Ovary (tissue), 9 donors: ENCODE measurements around the gene SH2D7. TPM values are rescaled to one million over a fixed set of nuclear protein-coding genes. Genes with fewer than 3 reads are reported as not detected.

Source experiments
- DNase-seq, 5 donors: peaks; one replicate each; pipeline ENCODE4 v3.0.0-alpha.2; 2019 to 2020
- H3K27ac ChIP-seq, 2 donors: fragments of 200-600 bp; one replicate each; pipeline versions ENCODE4 v1.5.1 to v1.8.0; 2019 to 2022
- H3K27me3 ChIP-seq: fragments of 200-600 bp; one replicate; pipeline ENCODE4 v1.8.0; 2022
- H3K36me3 ChIP-seq: fragments of 200-600 bp; sonication (generic); one replicate; pipeline ENCODE4 v1.5.1; 2019
- H3K4me1 ChIP-seq: one replicate; pipeline ENCODE4 v1.8.1; 2013; ENCODE audit warnings: mild to moderate bottlenecking, moderate library complexity; ENCODE audit not compliant: insufficient read depth
- H3K4me3 ChIP-seq: fragments of 200-600 bp; sonication (generic); one replicate; pipeline ENCODE4 v1.5.1; 2017
- H3K9me3 ChIP-seq, 2 donors: fragments of 200-600 bp in 1 of 2; sonication (generic) in 1 of 2; one replicate each; pipeline versions ENCODE4 v1.5.1 to v1.8.1; 2013 to 2019; ENCODE audit warnings: mild to moderate bottlenecking in 1 of 2, moderate library complexity in 1 of 2
- EP300 ChIP-seq: sonication (generic); formaldehyde crosslinking; IDR thresholded peaks from one replicate; pipeline ENCODE4 v1.6.1; 2017; ENCODE audit warnings: antibody characterized with exemption
- POLR2A ChIP-seq: fragments of 450-650 bp; IDR thresholded peaks from one replicate; pipeline ENCODE4 v1.6.1; 2017; ENCODE audit warnings: antibody characterized with exemption, mild to moderate bottlenecking, moderate library complexity
- WGBS, 3 donors: extraction: QIAGEN DNeasy Blood & Tissue Kit in 1 of 3; methylation state at CpG; one replicate each; pipeline versions ENCODE4 v1.1.5 to v1.1.7; 2013 to 2017; 5-methylcytosine and 5-hydroxymethylcytosine counted together
- intact Hi-C, 4 donors: fragments of 100-400 bp; cut with DNase I; formaldehyde crosslinking; loops; one replicate each; pipeline versions ENCODE4 v1.11.0 to v1.15.1; 2022 to 2023
- polyA plus RNA-seq, 2 donors: library from polyadenylated mRNA; stranded (reverse); fragments of 200-250 nt in 1 of 2; fragments of 350-450 nt in 1 of 2; fragmentation: Illumina TruSeq in 1 of 2; extraction: RNeasy Lipid Tissue Mini Kit (QIAGEN cat#74804) in 1 of 2; gene quantifications; one replicate each; pipeline ENCODE4 v1.2.3, GENCODE V29; 2013 to 2014
- total RNA-seq, 7 donors: library from RNA; depleted of rRNA in 2 of 7; stranded (reverse); fragments of >200 nt in 2 of 7; fragmentation: NEBNext Ultra II Directional in 3 of 7; extraction: Animal tissue kit (Norgen Biotek cat#: 25700) in 3 of 7; gene quantifications; one replicate each; pipeline versions ENCODE4 v1.1.0 to v1.2.4, GENCODE V29; 2016 to 2023
- TF ChIP-seq, protein P1 (sequence below), 3 donors: fragments of 450-650 bp in 2 of 3; fragments of 200-600 bp in 1 of 3; IDR thresholded peaks; one replicate each; pipeline versions ENCODE4 v1.5.1 to v1.8.0; 2016 to 2022; ENCODE audit warnings: antibody characterized with exemption in 3 of 3, mild to moderate bottlenecking in 1 of 3
- donor health status: DM: no; HTN: no; CAD: no; lungs with moderate emphysema.
- donor health status: DM: no; HTN: no; CAD: no.
- donor health status: Bipolar disorder and iron deficiency.
- donor health status: DM: yes; HTN: yes; CAD: no.
- donor health status: DM: no; HTN: no; CAD: no.
- donor health status: DM: yes; HTN: yes; CAD: no.

The SH2D7 gene
- total and polyA plus RNA-seq, 9 donors = not detected

DNA sequence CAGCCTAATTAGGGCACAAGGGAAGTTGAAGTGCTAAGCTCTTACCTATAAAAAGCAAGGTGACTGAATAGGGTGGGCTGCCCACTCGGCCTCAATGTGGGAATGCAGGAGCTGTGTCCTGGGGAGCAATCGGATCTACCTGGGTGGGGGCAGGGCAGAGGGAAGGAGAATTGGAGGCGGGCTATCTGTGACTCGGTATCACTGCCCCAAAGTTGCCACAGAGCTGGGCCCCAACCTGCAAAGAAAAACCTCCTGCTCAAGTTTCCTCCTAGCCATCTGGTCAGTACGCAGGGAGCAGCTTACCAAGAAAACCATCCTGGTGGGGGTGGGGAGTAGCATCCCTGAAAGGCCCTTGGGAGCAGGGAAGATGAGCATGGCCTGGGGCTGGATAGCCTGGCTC lies 28.2 kb downstream of the SH2D7 start:
- TF ChIP-seq, protein P1, sequence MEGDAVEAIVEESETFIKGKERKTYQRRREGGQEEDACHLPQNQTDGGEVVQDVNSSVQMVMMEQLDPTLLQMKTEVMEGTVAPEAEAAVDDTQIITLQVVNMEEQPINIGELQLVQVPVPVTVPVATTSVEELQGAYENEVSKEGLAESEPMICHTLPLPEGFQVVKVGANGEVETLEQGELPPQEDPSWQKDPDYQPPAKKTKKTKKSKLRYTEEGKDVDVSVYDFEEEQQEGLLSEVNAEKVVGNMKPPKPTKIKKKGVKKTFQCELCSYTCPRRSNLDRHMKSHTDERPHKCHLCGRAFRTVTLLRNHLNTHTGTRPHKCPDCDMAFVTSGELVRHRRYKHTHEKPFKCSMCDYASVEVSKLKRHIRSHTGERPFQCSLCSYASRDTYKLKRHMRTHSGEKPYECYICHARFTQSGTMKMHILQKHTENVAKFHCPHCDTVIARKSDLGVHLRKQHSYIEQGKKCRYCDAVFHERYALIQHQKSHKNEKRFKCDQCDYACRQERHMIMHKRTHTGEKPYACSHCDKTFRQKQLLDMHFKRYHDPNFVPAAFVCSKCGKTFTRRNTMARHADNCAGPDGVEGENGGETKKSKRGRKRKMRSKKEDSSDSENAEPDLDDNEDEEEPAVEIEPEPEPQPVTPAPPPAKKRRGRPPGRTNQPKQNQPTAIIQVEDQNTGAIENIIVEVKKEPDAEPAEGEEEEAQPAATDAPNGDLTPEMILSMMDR (IDR thresholded peaks at IDR 0.05) = no peak
- no peak for TF ChIP-seq EP300
- no peak for TF ChIP-seq POLR2A
- H3K36me3 ChIP-seq = no peaks in the 10 kb centered on the region
- H3K4me1 ChIP-seq = no peaks in the 10 kb centered on the region
- no peaks in the 10 kb centered on the region for H3K9me3 ChIP-seq
- H3K4me3 ChIP-seq = no peak overlapping the region
- no peak overlapping the region for H3K27ac ChIP-seq
- H3K27me3 ChIP-seq = no peaks in the 10 kb centered on the region
- intact Hi-C loops = loop anchor here in 2 of 4 donors (10.0 kb wide), 2 partner anchors 114 to 304 kb away; partner anchors contain the start of gene ACSBG1 (in 1 of the 2)
- WGBS, 3 donors = 83 to 87% (median 86%) methylated on average over 5 of the region's 5 CpGs
- DNase-seq = no peak

DNA sequence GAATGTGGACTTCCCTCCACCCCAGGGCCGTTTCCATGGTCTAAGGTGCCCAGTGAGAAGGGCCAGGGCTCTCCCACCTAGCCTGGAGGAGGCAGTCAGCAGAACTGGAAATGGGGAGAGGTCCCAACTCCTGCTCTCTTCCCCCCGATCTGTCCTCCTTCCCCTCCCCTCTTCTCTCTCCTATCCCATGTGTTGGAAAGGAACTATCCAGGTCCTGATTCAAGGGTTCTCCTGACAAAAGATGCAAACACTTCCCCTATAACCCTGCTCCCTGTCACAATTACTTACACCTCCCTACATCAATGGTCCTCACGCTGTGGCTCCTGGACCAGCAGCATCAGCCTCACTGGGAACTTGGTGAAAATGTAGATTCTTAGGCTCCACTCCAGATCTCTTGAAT lies 32.9 kb downstream of the SH2D7 start:
- H3K4me1 ChIP-seq = no peaks in the 10 kb centered on the region
- TF ChIP-seq POLR2A (no peak), EP300 (no peak)
- TF ChIP-seq, protein P1 (IDR thresholded peaks at IDR 0.05) = no peak
- 58 to 67% (median 61%) methylated on average over 3 of the region's 3 CpGs for WGBS, 3 donors

DNA sequence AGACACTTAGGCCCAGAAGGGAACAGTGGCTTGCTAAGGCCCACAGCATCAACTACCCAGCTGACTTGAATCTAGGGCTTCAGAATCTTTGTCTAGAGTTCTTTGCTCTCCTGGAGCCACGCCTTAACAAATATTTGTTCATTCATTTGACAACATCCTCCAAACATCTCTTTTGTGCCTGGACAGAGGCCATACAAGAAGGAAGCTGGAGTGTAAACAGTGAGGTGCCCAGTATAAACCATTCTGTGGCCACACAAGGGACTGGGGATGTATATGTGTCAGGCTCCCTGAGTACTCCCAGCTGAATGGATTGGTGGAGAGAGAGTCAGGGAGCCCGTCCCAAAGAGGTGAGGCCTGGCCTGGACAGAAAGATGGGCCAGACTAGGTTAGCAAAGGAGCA lies 35.5 kb downstream of the SH2D7 start:
- no peaks in the 10 kb centered on the region for H3K4me1 ChIP-seq
- DNase-seq = no peak
- no peak overlapping the region for H3K4me3 ChIP-seq
- H3K27me3 ChIP-seq = no peaks in the 10 kb centered on the region
- intact Hi-C loops = loop anchor here in 3 of 4 donors (5.0 to 10.0 kb wide), 3 partner anchors 107 to 297 kb away; partner anchors contain the start of gene ACSBG1 (in 1 of the 3)
- no peaks in the 10 kb centered on the region for H3K9me3 ChIP-seq
- no peak overlapping the region for H3K27ac ChIP-seq
- 79 to 88% (median 85%) methylated on average over 2 of the region's 2 CpGs for WGBS, 3 donors
- H3K36me3 ChIP-seq = no peaks in the 10 kb centered on the region
- TF ChIP-seq POLR2A (no peak), EP300 (no peak)
- TF ChIP-seq, protein P1 (IDR thresholded peaks at IDR 0.05) = no peak

More for the DNA sequence above, 32.9 kb downstream of the SH2D7 start:
- Histone ChIP-seq H3K4me3 (no peak overlapping the region), H3K36me3 (no peaks in the 10 kb centered on the region), H3K27ac (no peak overlapping the region), H3K27me3 (no peaks in the 10 kb centered on the region), H3K9me3 (no peaks in the 10 kb centered on the region)
- intact Hi-C loops = loop anchor here in 3 of 4 donors (5.0 to 10.0 kb wide), 3 partner anchors 110 to 300 kb away; partner anchors contain the start of gene ACSBG1 (in 1 of the 3)
- DNase-seq = no peak

DNA sequence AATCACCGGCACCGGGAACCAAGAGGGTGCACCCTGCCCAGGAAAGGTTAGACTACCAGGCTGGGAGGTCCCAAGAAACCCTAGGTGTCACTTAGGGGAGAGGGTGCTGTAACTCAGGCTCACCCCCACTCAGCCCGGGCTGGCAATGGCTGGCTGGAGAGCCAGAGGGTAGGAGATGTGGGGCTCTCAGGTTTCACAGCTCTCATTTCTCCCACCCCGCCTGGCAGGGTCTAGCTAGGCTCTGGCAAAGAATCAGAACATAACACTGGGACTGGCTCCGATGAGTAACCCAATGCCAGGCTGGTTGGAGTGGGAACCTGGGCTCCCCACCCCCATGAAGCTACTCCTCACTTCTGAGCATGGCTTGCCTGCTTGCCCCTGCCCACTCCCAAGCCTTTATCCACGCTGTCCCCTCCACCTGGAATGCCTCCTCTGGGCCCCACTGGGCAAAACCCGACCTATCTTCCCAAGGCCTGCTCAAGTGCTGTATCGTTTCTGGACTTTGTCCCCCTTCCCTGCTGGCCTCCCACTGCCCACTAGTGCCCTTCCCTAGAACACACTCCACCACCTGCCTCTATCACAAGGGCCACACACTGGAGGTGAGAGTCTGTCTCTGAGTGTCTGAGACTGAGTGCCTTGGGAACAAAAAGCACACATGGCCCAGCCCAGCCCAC lies 36.9 kb downstream of the SH2D7 start:
- H3K4me3 ChIP-seq = no peak overlapping the region
- DNase-seq = peak in 1 of 5 donors; percentile 30
- H3K36me3 ChIP-seq = no peaks in the 10 kb centered on the region
- no peaks in the 10 kb centered on the region for H3K4me1 ChIP-seq
- no peak overlapping the region for H3K27ac ChIP-seq
- no peaks in the 10 kb centered on the region for H3K27me3 ChIP-seq
- TF ChIP-seq EP300 (no peak), POLR2A (no peak)
- TF ChIP-seq, protein P1 (IDR thresholded peaks at IDR 0.05) = no peak
- WGBS, 3 donors = 58 to 77% (median 63%) methylated on average over 8 of the region's 8 CpGs
- no peaks in the 10 kb centered on the region for H3K9me3 ChIP-seq
- intact Hi-C loops = loop anchor here in 3 of 4 donors (5.0 to 10.0 kb wide), 3 partner anchors 106 to 296 kb away; partner anchors contain the start of gene ACSBG1 (in 1 of the 3)
